Stomach (tissue), 9 donors: ENCODE data around the gene ZNF497. TPM values are rescaled to one million over a fixed set of nuclear protein-coding genes. Genes with fewer than 3 reads are reported as not detected.
A peak's percentile ranks its signal among the peaks of the same experiment; 100 is the strongest.

Experiments used
- DNase-seq, 2 donors: peaks; one replicate each; pipeline versions ENCODE4 v3.0.0 to v3.0.0-alpha.2; 2013 to 2019
- H3K27ac ChIP-seq, 5 donors: fragments of 200-600 bp in 4 of 5; sonication (generic) in 4 of 5; one replicate each; pipeline ENCODE4 v1.5.1; 2013 to 2019; ENCODE audit warnings: mild to moderate bottlenecking in 1 of 5, moderate library complexity in 1 of 5
- H3K27me3 ChIP-seq, 3 donors: fragments of 200-600 bp; sonication (generic); one replicate each; pipeline ENCODE4 v1.5.1; 2017 to 2019; ENCODE audit warnings: mixed run types in 1 of 3
- H3K36me3 ChIP-seq, 4 donors: fragments of 200-600 bp; sonication (generic); 1 replicate in 3 of 4; 2 replicates in 1 of 4; pipeline ENCODE4 v1.5.1; 2016 to 2019
- H3K4me1 ChIP-seq, 4 donors: fragments of 200-600 bp; sonication (generic); one replicate each; pipeline ENCODE4 v1.5.1; 2016 to 2019
- H3K4me3 ChIP-seq, 4 donors: fragments of 200-600 bp; sonication (generic) in 3 of 4; one replicate each; pipeline ENCODE4 v1.5.1; 2016 to 2019; ENCODE audit warnings: mild to moderate bottlenecking in 1 of 4
- H3K9me3 ChIP-seq, 4 donors: fragments of 200-600 bp; sonication (generic); one replicate each; pipeline ENCODE4 v1.5.1; 2016 to 2019
- EP300 ChIP-seq: sonication (generic); formaldehyde crosslinking; IDR thresholded peaks from one replicate; pipeline ENCODE4 v1.6.1; 2017; ENCODE audit warnings: antibody characterized with exemption
- POLR2A ChIP-seq, 4 donors: fragments of 450-650 bp; IDR thresholded peaks; one replicate each; pipeline ENCODE4 v1.6.1; 2016; ENCODE audit warnings: antibody characterized with exemption in 4 of 4, control low read depth in 2 of 4, mild to moderate bottlenecking in 1 of 4, moderate library complexity in 1 of 4
- POLR2AphosphoS5 ChIP-seq, 3 donors: sonication (generic); formaldehyde crosslinking; IDR thresholded peaks; one replicate each; pipeline ENCODE4 v1.6.1; 2016; ENCODE audit warnings: antibody characterized with exemption in 3 of 3
- WGBS, 5 donors: extraction: QIAGEN DNeasy Blood & Tissue Kit in 3 of 5; methylation state at CpG; one replicate each; pipeline versions ENCODE4 v1.1.5 to v1.1.7; 2013 to 2018; 5-methylcytosine and 5-hydroxymethylcytosine counted together
- intact Hi-C: fragments of 100-400 bp; cut with DNase I; formaldehyde crosslinking; loops from one replicate; pipeline ENCODE4 v1.15.1; 2023; ENCODE audit warnings: low total_unique reads
- polyA plus RNA-seq, 3 donors: library from polyadenylated mRNA; stranded (reverse); fragments of 200-250 nt; gene quantifications; one replicate each; pipeline ENCODE4 v1.2.3, GENCODE V29; 2013
- total RNA-seq, 5 donors: library from RNA; depleted of rRNA; stranded (reverse); fragments of >200 nt; gene quantifications; one replicate each; pipeline versions ENCODE4 v1.1.0 to v1.2.3, GENCODE V29; 2014 to 2016
- TF ChIP-seq, protein P1 (sequence below), 7 experiments: fragments of 450-650 bp in 4 of 7; fragments of 200-600 bp in 3 of 7; sonication (generic) in 3 of 7; IDR thresholded peaks; one replicate each; pipeline ENCODE4 v1.5.1; 2016 to 2019; ENCODE audit warnings: antibody characterized with exemption in 7 of 7, control low read depth in 2 of 7, mild to moderate bottlenecking in 1 of 7
- donor health status: healthy with polysubstance abuse.
- donor health status: Bipolar disorder and iron deficiency.
- donor health status: healthy.

The ZNF497 gene
- total and polyA plus RNA-seq, 8 donors = 0.12 to 12.3 (median 1.0) TPM; not detected in 1

DNA sequence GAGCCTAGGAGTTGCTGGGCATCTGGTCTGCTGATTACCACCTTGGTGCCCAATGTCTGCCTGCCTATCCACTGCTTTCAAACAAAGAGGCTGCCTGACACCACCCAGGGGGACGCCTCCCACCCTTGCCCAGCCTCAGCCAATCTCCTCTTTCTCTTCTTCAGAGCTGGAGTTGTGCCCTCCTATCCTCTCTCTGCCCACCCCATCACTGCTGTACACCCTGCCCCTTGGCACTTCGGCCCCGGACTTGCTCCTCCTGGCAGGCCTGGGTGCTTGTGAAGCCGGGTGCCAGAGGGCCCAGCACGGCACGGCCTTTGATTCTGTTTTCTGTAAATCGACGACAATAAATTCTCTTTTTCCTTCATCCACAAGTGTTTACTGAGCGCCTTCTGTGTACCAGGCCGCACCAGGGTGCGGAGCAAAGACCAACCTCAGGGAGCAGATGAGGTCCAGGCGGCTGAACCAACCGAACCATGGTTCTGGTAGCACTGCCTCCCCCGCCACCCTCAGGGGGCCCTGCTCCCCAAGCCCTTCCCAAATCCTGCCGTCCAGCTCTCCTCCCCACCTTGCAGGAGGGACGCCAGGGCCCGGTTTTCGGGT is 37.9 kb upstream of the ZNF497 start:
- Histone ChIP-seq H3K9me3 (no peaks in the 10 kb centered on the region), H3K27ac (peak overlapping the region in 3 of 5 donors; percentile 53 to 88 (median 56)), H3K4me1 (peaks cover 28 to 45% (median 33%) of the 10 kb centered on the region in 4 donors), H3K4me3 (peak overlapping the region; percentile 58 to 71 (median 60)), H3K36me3 (peaks cover 0 to under 1% (median 0%) of the 10 kb centered on the region in 4 donors), H3K27me3 (peaks cover 6 to 31% (median 13%) of the 10 kb centered on the region in 3 donors)
- intact Hi-C loops = no loop called here
- WGBS, 5 donors = 38 to 50% (median 46%) methylated on average over 18 of the region's 18 CpGs
- TF ChIP-seq, protein P1, sequence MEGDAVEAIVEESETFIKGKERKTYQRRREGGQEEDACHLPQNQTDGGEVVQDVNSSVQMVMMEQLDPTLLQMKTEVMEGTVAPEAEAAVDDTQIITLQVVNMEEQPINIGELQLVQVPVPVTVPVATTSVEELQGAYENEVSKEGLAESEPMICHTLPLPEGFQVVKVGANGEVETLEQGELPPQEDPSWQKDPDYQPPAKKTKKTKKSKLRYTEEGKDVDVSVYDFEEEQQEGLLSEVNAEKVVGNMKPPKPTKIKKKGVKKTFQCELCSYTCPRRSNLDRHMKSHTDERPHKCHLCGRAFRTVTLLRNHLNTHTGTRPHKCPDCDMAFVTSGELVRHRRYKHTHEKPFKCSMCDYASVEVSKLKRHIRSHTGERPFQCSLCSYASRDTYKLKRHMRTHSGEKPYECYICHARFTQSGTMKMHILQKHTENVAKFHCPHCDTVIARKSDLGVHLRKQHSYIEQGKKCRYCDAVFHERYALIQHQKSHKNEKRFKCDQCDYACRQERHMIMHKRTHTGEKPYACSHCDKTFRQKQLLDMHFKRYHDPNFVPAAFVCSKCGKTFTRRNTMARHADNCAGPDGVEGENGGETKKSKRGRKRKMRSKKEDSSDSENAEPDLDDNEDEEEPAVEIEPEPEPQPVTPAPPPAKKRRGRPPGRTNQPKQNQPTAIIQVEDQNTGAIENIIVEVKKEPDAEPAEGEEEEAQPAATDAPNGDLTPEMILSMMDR (IDR thresholded peaks at IDR 0.05) = no peak
- no peak for TF ChIP-seq POLR2AphosphoS5 (IDR thresholded peaks at IDR 0.05)
- TF ChIP-seq EP300 = no peak
- TF ChIP-seq POLR2A (IDR thresholded peaks at IDR 0.05) = no peak
- peak in 1 of 2 donors; percentile 20 for DNase-seq

DNA sequence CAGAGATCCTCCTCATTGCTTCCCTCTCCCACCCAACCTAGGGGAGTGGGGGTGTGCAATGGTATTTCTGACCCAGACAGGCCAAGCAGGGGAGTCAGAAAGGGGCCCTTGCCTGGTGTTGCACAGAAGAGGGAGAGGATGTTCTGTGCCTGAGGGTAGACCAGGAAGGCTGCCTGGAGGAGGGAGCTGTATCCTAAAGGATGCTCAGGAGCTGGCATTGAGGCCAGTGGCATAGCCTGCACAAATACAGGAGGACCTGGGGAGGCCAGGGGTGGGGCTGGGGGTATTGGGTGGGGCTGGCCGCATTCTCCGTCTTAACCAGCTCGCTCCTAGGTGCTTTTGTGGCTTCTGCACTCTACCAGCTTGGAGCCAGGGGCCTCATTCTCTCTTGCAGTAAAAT is 37.4 kb upstream of the ZNF497 start:
- Histone ChIP-seq H3K27me3 (peaks cover 6 to 37% (median 13%) of the 10 kb centered on the region in 3 donors), H3K4me1 (peaks cover 29 to 50% (median 34%) of the 10 kb centered on the region in 4 donors), H3K4me3 (no peak overlapping the region), H3K27ac (no peak overlapping the region), H3K36me3 (peaks cover 2 to 5% (median 4%) of the 10 kb centered on the region in 4 donors), H3K9me3 (no peaks in the 10 kb centered on the region)
- intact Hi-C loops = no loop called here
- WGBS, 5 donors = 90 to 96% (median 94%) methylated on average over 2 to 3 of the region's 3 CpGs
- TF ChIP-seq POLR2AphosphoS5 (IDR thresholded peaks at IDR 0.05) (no peak), EP300 (no peak), POLR2A (IDR thresholded peaks at IDR 0.05) (no peak)
- TF ChIP-seq, protein P1 (IDR thresholded peaks at IDR 0.05) = no peak
- no peak for DNase-seq

DNA sequence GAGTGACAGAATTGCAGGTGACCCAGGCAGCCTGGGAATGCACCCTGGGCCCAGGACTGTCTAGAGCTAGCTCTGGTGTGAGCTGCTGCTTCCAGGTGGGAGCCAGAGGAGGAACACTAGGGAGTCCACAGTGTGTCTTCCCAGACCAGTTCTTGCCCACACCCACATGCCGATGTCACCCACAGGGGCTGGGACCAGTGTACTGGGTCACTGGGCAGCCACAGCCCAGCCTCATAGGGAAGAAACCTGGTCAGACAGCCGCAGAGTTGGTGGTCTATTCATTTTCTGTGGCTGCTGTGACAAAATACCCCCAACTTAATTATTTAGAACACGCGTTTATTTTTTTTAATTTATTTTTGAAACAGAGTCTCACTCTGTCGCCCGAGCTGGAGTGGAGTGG is 36.0 kb upstream of the ZNF497 start:
- TF ChIP-seq POLR2A (IDR thresholded peaks at IDR 0.05) (no peak), POLR2AphosphoS5 (IDR thresholded peaks at IDR 0.05) (no peak), EP300 (no peak)
- TF ChIP-seq, protein P1 (IDR thresholded peaks at IDR 0.05) = no peak
- WGBS, 5 donors = 91 to 97% (median 95%) methylated on average over 6 of the region's 6 CpGs

DNA sequence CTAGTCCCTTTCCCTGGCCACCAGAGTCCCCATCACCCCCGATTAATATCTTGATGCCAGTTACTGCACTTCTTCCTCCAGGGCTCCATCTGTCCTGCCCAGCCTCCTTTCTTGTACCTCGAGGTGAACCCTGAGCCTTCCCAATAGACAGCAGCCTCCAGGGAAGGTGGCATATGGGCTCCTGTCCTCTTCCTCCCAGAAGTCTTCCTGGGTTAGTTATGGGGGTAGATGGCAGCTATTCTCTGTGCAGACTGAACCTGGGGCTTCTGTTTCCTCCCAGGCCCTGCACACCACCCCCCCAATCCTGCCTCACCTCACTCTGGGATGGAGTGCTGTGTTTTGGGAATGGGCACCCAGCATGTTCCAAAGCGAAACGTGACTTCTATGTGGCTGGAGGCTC is 35.5 kb upstream of the ZNF497 start:
- H3K27me3 ChIP-seq = peaks cover 6 to 38% (median 13%) of the 10 kb centered on the region in 3 donors
- no peaks in the 10 kb centered on the region for H3K9me3 ChIP-seq
- TF ChIP-seq POLR2AphosphoS5 (IDR thresholded peaks at IDR 0.05) = no peak
- no peak for TF ChIP-seq POLR2A (IDR thresholded peaks at IDR 0.05)
- no peak for TF ChIP-seq EP300
- TF ChIP-seq, protein P1 (IDR thresholded peaks at IDR 0.05) = no peak
- WGBS, 5 donors = 79 to 84% (median 83%) methylated on average over 4 of the region's 4 CpGs
- no peak overlapping the region for H3K4me3 ChIP-seq
- DNase-seq = no peak
- H3K4me1 ChIP-seq = peaks cover 29 to 57% (median 34%) of the 10 kb centered on the region in 4 donors
- peaks cover 20 to 23% (median 22%) of the 10 kb centered on the region in 4 donors for H3K36me3 ChIP-seq
- intact Hi-C loops = no loop called here
- H3K27ac ChIP-seq = no peak overlapping the region

More for the DNA sequence above, 36.0 kb upstream of the ZNF497 start:
- no peak overlapping the region for H3K4me3 ChIP-seq
- H3K27me3 ChIP-seq = peaks cover 6 to 38% (median 13%) of the 10 kb centered on the region in 3 donors
- no peak overlapping the region for H3K27ac ChIP-seq
- H3K9me3 ChIP-seq = no peaks in the 10 kb centered on the region
- intact Hi-C loops = no loop called here
- peaks cover 29 to 57% (median 34%) of the 10 kb centered on the region in 4 donors for H3K4me1 ChIP-seq
- no peak for DNase-seq
- H3K36me3 ChIP-seq = peaks cover 16 to 19% (median 17%) of the 10 kb centered on the region in 4 donors
